SK-N-SH (cell line): ENCODE results near the gene HEBP1. TPM values are rescaled to one million over a fixed set of nuclear protein-coding genes. Genes with fewer than 3 reads are reported as not detected.

Experiments used
- CTCF ChIA-PET: fragments of 300-600, 350-600 bp; formaldehyde crosslinking; extraction: SDS; loops from one replicate; lab custom pipeline; 2021; lab: Yijun Ruan, JAX
- POLR2A ChIA-PET: fragments of 350-600 bp; sonication (Branson Sonifier 250); formaldehyde crosslinking; extraction: SDS; loops from one replicate; lab custom pipeline; 2020; ENCODE audit warnings: antibody characterized with exemption, inconsistent platforms; lab: Yijun Ruan, JAX
- DNase-seq: peaks from one replicate; pipeline ENCODE4 v3.0.0; 2012
- H2AFZ ChIP-seq: fragments of 200-600 bp; sonication (generic); 2 replicates; pipeline ENCODE4 v1.8.1; 2016; ENCODE audit warnings: antibody characterized with exemption, mild to moderate bottlenecking, low read depth
- H3F3A ChIP-seq: fragments of 200-600 bp; sonication (generic); replicated peaks from 2 replicates; pipeline ENCODE3; 2016; ENCODE audit warnings: antibody characterized with exemption, mild to moderate bottlenecking; ENCODE audit not compliant: insufficient read depth
- H3K27ac ChIP-seq, 2 experiments: fragments of 200-500 bp in 1 of 2; fragments of 200-600 bp in 1 of 2; sonication (Bioruptor generic) in 1 of 2; sonication (generic), shearing (Covaris generic) in 1 of 2; 2 replicates each; pipeline versions ENCODE4 v1.5.1 to v1.6.1; 2014 to 2016; ENCODE audit warnings: low read depth in 2 of 2, inconsistent platforms in 1 of 2, low read length in 1 of 2, mild to moderate bottlenecking in 1 of 2, mixed read lengths in 1 of 2
- H3K27me3 ChIP-seq: fragments of 200-600 bp; sonication (generic), shearing (Covaris generic); 2 replicates; pipeline ENCODE4 v1.6.1; 2016; ENCODE audit warnings: mixed run types; ENCODE audit not compliant: insufficient read depth
- H3K36me3 ChIP-seq, 2 experiments: fragments of 200-500 bp in 1 of 2; fragments of 200-600 bp in 1 of 2; sonication (Bioruptor generic) in 1 of 2; sonication (generic) in 1 of 2; replicated peaks in 1 of 2; 2 replicates each; pipeline versions ENCODE3 to v1.5.1; 2014 to 2016; ENCODE audit warnings: low read length in 1 of 2, mild to moderate bottlenecking in 1 of 2; ENCODE audit not compliant: insufficient read depth in 2 of 2, control insufficient read depth in 1 of 2
- H3K4me1 ChIP-seq, 2 experiments: fragments of 200-500 bp in 1 of 2; fragments of 200-600 bp in 1 of 2; sonication (Bioruptor generic) in 1 of 2; sonication (generic), shearing (Covaris generic) in 1 of 2; 2 replicates each; pipeline versions ENCODE4 v1.5.1 to v1.6.1; 2014 to 2016; ENCODE audit warnings: low read depth in 1 of 2, low read length in 1 of 2, mixed run types in 1 of 2; ENCODE audit not compliant: insufficient read depth in 2 of 2, control insufficient read depth in 1 of 2
- H3K4me2 ChIP-seq: fragments of 200-600 bp; sonication (generic), shearing (Covaris generic); 2 replicates; pipeline ENCODE4 v1.6.1; 2017; ENCODE audit warnings: mixed run types
- H3K4me3 ChIP-seq, 2 experiments: fragments of 200-500 bp in 1 of 2; fragments of 200-600 bp in 1 of 2; sonication (Bioruptor generic) in 1 of 2; sonication (generic), shearing (Covaris generic) in 1 of 2; 2 replicates each; pipeline versions ENCODE4 v1.5.1 to v1.8.1; 2014 to 2016; ENCODE audit warnings: low read depth in 2 of 2, inconsistent platforms in 1 of 2, low read length in 1 of 2, mild to moderate bottlenecking in 1 of 2, mixed read lengths in 1 of 2, moderate library complexity in 1 of 2
- H3K79me2 ChIP-seq: fragments of 200-600 bp; sonication (generic); 2 replicates; pipeline ENCODE4 v1.8.1; 2017; ENCODE audit warnings: mild to moderate bottlenecking; ENCODE audit not compliant: insufficient read depth
- H3K9ac ChIP-seq: fragments of 200-600 bp; sonication (generic); 2 replicates; pipeline ENCODE4 v1.6.1; 2017; ENCODE audit warnings: mixed run types
- H3K9me2 ChIP-seq: fragments of 200-600 bp; sonication (generic); 2 replicates; pipeline ENCODE4 v1.6.1; 2017; ENCODE audit warnings: mixed run types
- H3K9me3 ChIP-seq: fragments of 200-600 bp; sonication (generic); 2 replicates; pipeline ENCODE4 v1.6.1; 2017; ENCODE audit warnings: mixed run types, mild to moderate bottlenecking, moderate library complexity
- H4K20me1 ChIP-seq: fragments of 200-600 bp; sonication (generic); 2 replicates; pipeline ENCODE4 v1.6.1; 2017; ENCODE audit warnings: mild to moderate bottlenecking, mixed run types; ENCODE audit not compliant: insufficient read depth
- CTCF ChIP-seq: fragments of 200-600 bp; sonication (generic); IDR thresholded peaks from 2 replicates; pipeline ENCODE4 v1.6.1; 2017; ENCODE audit warnings: antibody characterized with exemption, mild to moderate bottlenecking, moderate library complexity
- ELF1 ChIP-seq: IDR thresholded peaks from 2 replicates; pipeline ENCODE4 v1.4.0; 2012
- FOXM1 ChIP-seq: IDR thresholded peaks from 2 replicates; pipeline ENCODE4 v1.4.0; 2012; ENCODE audit warnings: low read depth, mild to moderate bottlenecking
- GATA2 ChIP-seq: sonication (generic); formaldehyde crosslinking; IDR thresholded peaks from 2 replicates; pipeline ENCODE4 v1.5.0; 2020; ENCODE audit warnings: mild to moderate bottlenecking, missing genetic modification reagents
- IRF3 ChIP-seq: fragments of 150-350 bp; IDR thresholded peaks from 2 replicates; pipeline ENCODE4 v1.6.1; 2016; ENCODE audit warnings: mild to moderate bottlenecking, low read depth, low read length
- JUND ChIP-seq: IDR thresholded peaks from 2 replicates; pipeline ENCODE4 v1.4.0; 2012
- MAX ChIP-seq: IDR thresholded peaks from 2 replicates; pipeline ENCODE4 v1.4.0; 2012; ENCODE audit warnings: low read depth
- MXI1 ChIP-seq: IDR thresholded peaks from 2 replicates; pipeline ENCODE4 v1.6.1; 2012; ENCODE audit warnings: mild to moderate bottlenecking, low read depth, low read length, improper control_type of control experiment
- PBX3 ChIP-seq: IDR thresholded peaks from 2 replicates; pipeline ENCODE4; 2012
- POLR2AphosphoS5 ChIP-seq: IDR thresholded peaks from 2 replicates; pipeline ENCODE4 v1.6.1; 2012; ENCODE audit warnings: low read depth, low read length
- RAD21 ChIP-seq: IDR thresholded peaks from 2 replicates; pipeline ENCODE4 v1.6.1; 2012; ENCODE audit warnings: mild to moderate bottlenecking, low read length
- TEAD4 ChIP-seq: IDR thresholded peaks from 2 replicates; pipeline ENCODE4 v1.4.0; 2012; ENCODE audit warnings: mild to moderate bottlenecking, borderline replicate concordance; ENCODE audit not compliant: insufficient read depth
- YY1 ChIP-seq: IDR thresholded peaks from 2 replicates; pipeline ENCODE4 v1.4.0; 2012; ENCODE audit warnings: low read depth, mild to moderate bottlenecking
- WGBS: methylation state at CpG from one replicate; pipeline ENCODE4 v1.1.6; 2017; ENCODE audit warnings: low lambda C conversion rate; 5-methylcytosine and 5-hydroxymethylcytosine counted together
- polyA plus RNA-seq, 3 experiments: library from polyadenylated mRNA; depleted of rRNA; stranded (reverse); fragments of >200 nt; gene quantifications; 2 replicates each; pipeline ENCODE4 v1.2.3, GENCODE V29; 2012
- TF ChIP-seq, protein P1 (sequence below): IDR thresholded peaks from 2 replicates; pipeline ENCODE4 v1.4.0; 2012; ENCODE audit warnings: low read depth, borderline replicate concordance
- TF ChIP-seq, protein P2 (sequence below): fragments of 150-350 bp; IDR thresholded peaks from 2 replicates; pipeline ENCODE4 v1.6.1; 2017; ENCODE audit warnings: antibody characterized with exemption, low read length, low read depth, borderline replicate concordance

HEBP1 gene
- polyA plus RNA-seq, 1 of the 3 experiments (the other 2 are of a cell fraction) = 17.9 TPM

DNA sequence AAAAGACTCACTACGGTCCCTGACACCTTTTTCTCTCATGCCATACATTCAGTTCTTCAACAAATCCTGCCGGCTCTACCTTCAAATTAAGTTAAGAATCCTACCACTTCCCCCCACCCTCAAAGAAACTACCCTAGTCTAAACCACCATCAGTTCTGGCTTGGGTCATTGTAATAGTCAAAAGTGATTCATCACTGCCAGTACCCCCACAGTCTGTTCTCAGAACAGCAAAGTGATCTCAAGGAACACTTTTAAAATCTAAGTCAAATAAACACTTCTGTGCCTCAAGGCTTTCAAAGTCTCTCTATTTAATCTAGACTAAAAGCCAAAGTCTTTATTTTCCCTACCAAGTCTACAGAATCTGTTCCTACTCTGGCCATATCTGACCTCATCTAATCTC, 32.1 kb upstream of the HEBP1 start:
- Histone ChIP-seq H3K27me3 (no peaks in the 10 kb centered on the region; the same call in 1 of the 2 replicates), H3F3A (no peaks in the 10 kb centered on the region), H3K4me2 (no peak overlapping the region), H3K9me3 (no peaks in the 10 kb centered on the region), H3K79me2 (no peaks in the 10 kb centered on the region)
- TF ChIP-seq RAD21 = no peak
- no peak for TF ChIP-seq MAX
- no peak for TF ChIP-seq CTCF
- TF ChIP-seq, all 33 proteins: peak for 0
- ChIA-PET CTCF (no interaction called here), POLR2A (no interaction called here)
- H4K20me1 ChIP-seq = no peaks in the 10 kb centered on the region
- H3K36me3 ChIP-seq = no peaks in the 10 kb centered on the region
- H3K9me2 ChIP-seq = no peaks in the 10 kb centered on the region
- no peak overlapping the region for H3K4me3 ChIP-seq
- no peaks in the 10 kb centered on the region for H3K4me1 ChIP-seq
- 92% methylated on average over 2 of the region's 2 CpGs for WGBS
- no peak overlapping the region for H2AFZ ChIP-seq
- no peak overlapping the region for H3K27ac ChIP-seq
- DNase-seq = no peak
- no peak overlapping the region for H3K9ac ChIP-seq

DNA sequence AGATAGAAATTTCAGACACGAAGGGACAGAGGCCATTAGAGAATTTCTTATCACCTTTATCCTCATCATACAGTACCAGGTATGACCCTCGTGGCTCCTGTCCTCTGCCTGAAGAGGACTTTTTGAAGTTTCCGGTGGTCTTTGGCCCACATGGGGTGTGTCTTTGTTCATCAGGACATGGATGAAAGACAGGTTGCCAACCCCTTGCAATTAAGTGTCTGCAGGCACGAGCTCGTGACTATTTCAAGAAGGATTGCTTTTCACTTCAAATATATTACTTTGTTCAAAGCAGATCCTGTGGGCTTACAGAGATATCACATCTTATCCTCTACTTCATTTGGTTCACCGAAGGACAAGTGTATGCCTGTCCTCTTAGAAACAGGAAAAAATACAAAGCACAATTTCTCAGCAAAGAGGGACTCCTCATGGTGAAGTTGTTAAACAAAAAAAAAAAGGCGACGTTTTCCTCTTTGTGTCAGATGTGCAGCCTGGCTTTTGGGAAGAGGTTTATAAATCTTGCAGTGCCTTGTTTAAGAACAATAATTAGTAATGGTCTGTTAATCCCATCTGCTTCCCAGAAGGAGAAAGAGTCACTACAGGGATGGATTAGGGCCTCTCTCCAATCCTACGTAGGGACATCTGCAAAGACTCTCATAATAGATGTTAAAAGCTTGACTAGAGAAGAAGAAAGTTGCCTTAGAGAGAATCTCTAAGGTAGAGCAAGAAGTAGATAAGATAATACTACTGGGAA, 30.7 kb upstream of the HEBP1 start:
- Histone ChIP-seq H4K20me1 (no peaks in the 10 kb centered on the region), H3F3A (no peaks in the 10 kb centered on the region), H3K27ac (no peak overlapping the region), H3K4me3 (no peak overlapping the region), H3K4me2 (no peak overlapping the region), H3K9me3 (no peaks in the 10 kb centered on the region), H3K9ac (no peak overlapping the region), H3K79me2 (no peaks in the 10 kb centered on the region), H3K9me2 (no peaks in the 10 kb centered on the region), H3K27me3 (no peaks in the 10 kb centered on the region; the same call in 1 of the 2 replicates), H3K36me3 (no peaks in the 10 kb centered on the region), H2AFZ (no peak overlapping the region), H3K4me1 (no peaks in the 10 kb centered on the region)
- ChIA-PET CTCF (no interaction called here), POLR2A (no interaction called here)
- DNase-seq = no peak
- WGBS = 64% methylated on average over 9 of the region's 9 CpGs
- TF ChIP-seq YY1 (no peak), POLR2AphosphoS5 (no peak), TEAD4 (no peak), JUND (no peak), CTCF (no peak), GATA2 (CRISPR knock-in tag) (no peak), MAX (no peak), IRF3 (no peak), MXI1 (no peak), PBX3 (no peak), FOXM1 (no peak), ELF1 (no peak)
- TF ChIP-seq, protein P1, sequence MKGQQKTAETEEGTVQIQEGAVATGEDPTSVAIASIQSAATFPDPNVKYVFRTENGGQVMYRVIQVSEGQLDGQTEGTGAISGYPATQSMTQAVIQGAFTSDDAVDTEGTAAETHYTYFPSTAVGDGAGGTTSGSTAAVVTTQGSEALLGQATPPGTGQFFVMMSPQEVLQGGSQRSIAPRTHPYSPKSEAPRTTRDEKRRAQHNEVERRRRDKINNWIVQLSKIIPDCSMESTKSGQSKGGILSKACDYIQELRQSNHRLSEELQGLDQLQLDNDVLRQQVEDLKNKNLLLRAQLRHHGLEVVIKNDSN = no peak
- TF ChIP-seq, protein P2, sequence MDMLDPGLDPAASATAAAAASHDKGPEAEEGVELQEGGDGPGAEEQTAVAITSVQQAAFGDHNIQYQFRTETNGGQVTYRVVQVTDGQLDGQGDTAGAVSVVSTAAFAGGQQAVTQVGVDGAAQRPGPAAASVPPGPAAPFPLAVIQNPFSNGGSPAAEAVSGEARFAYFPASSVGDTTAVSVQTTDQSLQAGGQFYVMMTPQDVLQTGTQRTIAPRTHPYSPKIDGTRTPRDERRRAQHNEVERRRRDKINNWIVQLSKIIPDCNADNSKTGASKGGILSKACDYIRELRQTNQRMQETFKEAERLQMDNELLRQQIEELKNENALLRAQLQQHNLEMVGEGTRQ = no peak
